K562 (cell line): Measurements from ENCODE around the gene FAM98C.
"Not testable (repeated sequence)": the region's sequence is repeated elsewhere in the genome, so short reads cannot be mapped to it uniquely, and the experiment has no call there.

Source experiments
- CTCF ChIP-seq, 3 experiments: IDR thresholded peaks in 2 of 3; conservative IDR thresholded peaks in 1 of 3; 2 replicates each; pipeline ENCODE4 v1.5.1; 2011 to 2012; ENCODE audit warnings: low read length in 3 of 3, mild to moderate bottlenecking in 3 of 3, control low read depth in 2 of 3, improper control_type of control experiment in 1 of 3, inconsistent platforms in 1 of 3, low read depth in 1 of 3, mixed read lengths in 1 of 3, moderate library complexity in 1 of 3; ENCODE audit not compliant: insufficient read depth in 2 of 3
- MED1 ChIP-seq: sonication (generic); formaldehyde crosslinking; IDR thresholded peaks from 2 replicates; pipeline ENCODE4 v1.8.1; 2023; ENCODE audit warnings: missing genetic modification reagents, borderline replicate concordance
- RBM22 ChIP-seq: fragments of 200-400 bp; formaldehyde crosslinking; IDR thresholded peaks from 2 replicates; pipeline ENCODE4 v1.6.1; 2018; ENCODE audit warnings: low read length, low read depth; ENCODE audit not compliant: poor library complexity, severe bottlenecking
- RREB1 ChIP-seq: fragments of 250-450 bp; sonication (Bioruptor Pico); IDR thresholded peaks from 2 replicates; pipeline ENCODE4 v1.4.0; 2020

- TF ChIP-seq RREB1 (CRISPR knock-in tag); MED1 (CRISPR knock-in tag); CTCF (IDR thresholded peaks at IDR 0.05 in 2 of 3, conservative IDR thresholded peaks at IDR 0.05 in 1 of 3; ENCODE audit: insufficient read depth in 2 of 3, low read depth in 1 of 3, low read length in 3 of 3); RBM22: not testable (repeated sequence)
These were observed 9.0 kb downstream of the FAM98C start for GRCh38 chr19:38411898-38412297.
